ENCODE results near the gene C1orf174.

DNA sequence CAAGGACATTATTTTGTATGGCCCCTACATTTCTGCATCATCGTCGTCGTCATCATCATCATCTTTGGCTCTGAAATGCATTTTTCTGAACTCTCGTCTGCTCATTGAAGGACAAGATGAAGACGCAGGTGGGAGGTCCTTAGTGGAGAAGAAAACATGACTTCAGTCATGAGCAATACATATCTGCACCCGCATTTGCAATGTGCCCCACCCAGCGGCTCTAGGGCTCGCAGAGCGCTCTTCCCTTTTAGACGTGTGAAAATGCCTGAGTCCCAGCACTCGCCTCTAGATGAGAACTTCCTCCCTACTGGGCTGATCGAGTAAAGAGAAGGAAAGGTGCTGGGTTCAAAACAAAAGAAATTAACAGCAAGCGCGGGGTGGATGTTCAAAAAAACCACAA lies 10.1 kb downstream of the C1orf174 start:
- TF ChIP-seq, protein P1, sequence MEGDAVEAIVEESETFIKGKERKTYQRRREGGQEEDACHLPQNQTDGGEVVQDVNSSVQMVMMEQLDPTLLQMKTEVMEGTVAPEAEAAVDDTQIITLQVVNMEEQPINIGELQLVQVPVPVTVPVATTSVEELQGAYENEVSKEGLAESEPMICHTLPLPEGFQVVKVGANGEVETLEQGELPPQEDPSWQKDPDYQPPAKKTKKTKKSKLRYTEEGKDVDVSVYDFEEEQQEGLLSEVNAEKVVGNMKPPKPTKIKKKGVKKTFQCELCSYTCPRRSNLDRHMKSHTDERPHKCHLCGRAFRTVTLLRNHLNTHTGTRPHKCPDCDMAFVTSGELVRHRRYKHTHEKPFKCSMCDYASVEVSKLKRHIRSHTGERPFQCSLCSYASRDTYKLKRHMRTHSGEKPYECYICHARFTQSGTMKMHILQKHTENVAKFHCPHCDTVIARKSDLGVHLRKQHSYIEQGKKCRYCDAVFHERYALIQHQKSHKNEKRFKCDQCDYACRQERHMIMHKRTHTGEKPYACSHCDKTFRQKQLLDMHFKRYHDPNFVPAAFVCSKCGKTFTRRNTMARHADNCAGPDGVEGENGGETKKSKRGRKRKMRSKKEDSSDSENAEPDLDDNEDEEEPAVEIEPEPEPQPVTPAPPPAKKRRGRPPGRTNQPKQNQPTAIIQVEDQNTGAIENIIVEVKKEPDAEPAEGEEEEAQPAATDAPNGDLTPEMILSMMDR (IDR thresholded peaks at IDR 0.05) = no peak
- TF ChIP-seq TCF7L2 (IDR thresholded peaks at IDR 0.05; ENCODE audit: low read depth, low read length) (no peak), REST (IDR thresholded peaks at IDR 0.05; ENCODE audit: insufficient read depth in 1 of 2, low read depth in 2 of 2, low read length in 1 of 2) (no peak), SIN3A (IDR thresholded peaks at IDR 0.05; ENCODE audit: borderline replicate concordance, insufficient read depth, low read depth, low read length) (no peak)

All from Panc1 (cell line).